DMS79 treated with DMSO at 0.1 percent for 48 hours (cell line): ENCODE measurements around the gene TLK1.
"Not testable (repeated sequence)": the region's sequence is repeated elsewhere in the genome, so short reads cannot be mapped to it uniquely, and the experiment has no call there.

ENCODE experiments used
- DNase-seq: peaks from one replicate; lab custom pipeline; 2025; lab: John Stamatoyannopoulos, UW

The TLK1 gene

GRCh38 chr2:171169333-171169732 lies 8.6 kb upstream of the TLK1 start:
- DNase-seq = no peak

GRCh38 chr2:171167352-171167997 lies 6.8 kb upstream of the TLK1 start:
- DNase-seq = no peak

- no peak for DNase-seq
These were observed 5.8 kb upstream of the TLK1 start for GRCh38 chr2:171166328-171166983.

- DNase-seq = no peak
These were observed 5.3 kb upstream of the TLK1 start for GRCh38 chr2:171165967-171166327.

- DNase-seq = no peak
These were observed 2.6 kb upstream of the TLK1 start for GRCh38 chr2:171163261-171163660.

GRCh38 chr2:171162522-171163197 lies 2.0 kb upstream of the TLK1 start:
- not testable (repeated sequence) for DNase-seq

- peak; percentile 54 for DNase-seq
These were observed 455 bp upstream of the TLK1 start for GRCh38 chr2:171160956-171161740.

GRCh38 chr2:171159372-171160118 lies 1.1 kb downstream of the TLK1 start:
- DNase-seq = peak; percentile 87

- peak; percentile 87 for DNase-seq
These were observed 1.8 kb downstream of the TLK1 start for GRCh38 chr2:171158790-171159371.

- DNase-seq = peak; percentile 42
These were observed 2.5 kb downstream of the TLK1 start for GRCh38 chr2:171158036-171158789.

- no peak for DNase-seq
These were observed 3.6 kb downstream of the TLK1 start for GRCh38 chr2:171157109-171157500.

GRCh38 chr2:171154348-171154747 lies 6.3 kb downstream of the TLK1 start:
- DNase-seq = no peak

GRCh38 chr2:171150694-171151285 lies 9.9 kb downstream of the TLK1 start:
- no peak for DNase-seq

GRCh38 chr2:171149986-171150693 lies 10.6 kb downstream of the TLK1 start:
- DNase-seq = no peak

- no peak for DNase-seq
These were observed 11.3 kb downstream of the TLK1 start for GRCh38 chr2:171149171-171149938.

GRCh38 chr2:171147081-171147480 lies 13.6 kb downstream of the TLK1 start:
- no peak for DNase-seq

- no peak for DNase-seq
These were observed 14.1 kb downstream of the TLK1 start for GRCh38 chr2:171146633-171147032.

GRCh38 chr2:171146071-171146470 lies 14.6 kb downstream of the TLK1 start:
- no peak for DNase-seq

- no peak for DNase-seq
These were observed 17.0 kb downstream of the TLK1 start for GRCh38 chr2:171143670-171144062.
